HCT116 (cell line): ENCODE results near the gene AMELX.

ENCODE experiments used
- EZH2phosphoT487 ChIP-seq: fragments of 200-600 bp; IDR thresholded peaks from 2 replicates; pipeline ENCODE4 v1.6.1; 2018; ENCODE audit warnings: antibody characterized with exemption, borderline replicate concordance
- POLR2AphosphoS5 ChIP-seq: IDR thresholded peaks from 2 replicates; pipeline ENCODE4 v1.6.1; 2011; ENCODE audit warnings: mild to moderate bottlenecking, low read depth, low read length, moderate library complexity
- REST ChIP-seq: IDR thresholded peaks from 2 replicates; pipeline ENCODE4 v1.6.1; 2012; ENCODE audit warnings: low read depth
- SIN3A ChIP-seq: IDR thresholded peaks from 2 replicates; pipeline ENCODE4 v1.6.1; 2012; ENCODE audit warnings: low read depth
- SP1 ChIP-seq: IDR thresholded peaks from 2 replicates; pipeline ENCODE4 v1.6.1; 2012; ENCODE audit warnings: low read depth
- TF ChIP-seq, protein P1 (sequence below), 3 experiments: fragments of 200-600 bp in 1 of 3; sonication (generic) in 1 of 3; IDR thresholded peaks in 2 of 3; conservative IDR thresholded peaks in 1 of 3; 2 replicates each; pipeline ENCODE4 v1.5.1; 2012 to 2017; ENCODE audit warnings: low read depth in 2 of 3, low read length in 2 of 3, antibody characterized with exemption in 1 of 3, borderline replicate concordance in 1 of 3, control low read depth in 1 of 3, mild to moderate bottlenecking in 1 of 3, mixed read lengths in 1 of 3, mixed run types in 1 of 3, moderate library complexity in 1 of 3; ENCODE audit not compliant: insufficient read depth in 1 of 3
- TF ChIP-seq, protein P2 (sequence below): IDR thresholded peaks from 2 replicates; pipeline ENCODE4 v1.6.1; 2012

GRCh38 chrX:11244636-11245035 is 48.6 kb upstream of the AMELX start:
- TF ChIP-seq POLR2AphosphoS5 (no peak), REST (no peak), EZH2phosphoT487 (no peak), SP1 (no peak), SIN3A (no peak)
- TF ChIP-seq, protein P1, sequence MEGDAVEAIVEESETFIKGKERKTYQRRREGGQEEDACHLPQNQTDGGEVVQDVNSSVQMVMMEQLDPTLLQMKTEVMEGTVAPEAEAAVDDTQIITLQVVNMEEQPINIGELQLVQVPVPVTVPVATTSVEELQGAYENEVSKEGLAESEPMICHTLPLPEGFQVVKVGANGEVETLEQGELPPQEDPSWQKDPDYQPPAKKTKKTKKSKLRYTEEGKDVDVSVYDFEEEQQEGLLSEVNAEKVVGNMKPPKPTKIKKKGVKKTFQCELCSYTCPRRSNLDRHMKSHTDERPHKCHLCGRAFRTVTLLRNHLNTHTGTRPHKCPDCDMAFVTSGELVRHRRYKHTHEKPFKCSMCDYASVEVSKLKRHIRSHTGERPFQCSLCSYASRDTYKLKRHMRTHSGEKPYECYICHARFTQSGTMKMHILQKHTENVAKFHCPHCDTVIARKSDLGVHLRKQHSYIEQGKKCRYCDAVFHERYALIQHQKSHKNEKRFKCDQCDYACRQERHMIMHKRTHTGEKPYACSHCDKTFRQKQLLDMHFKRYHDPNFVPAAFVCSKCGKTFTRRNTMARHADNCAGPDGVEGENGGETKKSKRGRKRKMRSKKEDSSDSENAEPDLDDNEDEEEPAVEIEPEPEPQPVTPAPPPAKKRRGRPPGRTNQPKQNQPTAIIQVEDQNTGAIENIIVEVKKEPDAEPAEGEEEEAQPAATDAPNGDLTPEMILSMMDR (IDR thresholded peaks at IDR 0.05 in 2 of 3, conservative IDR thresholded peaks at IDR 0.05 in 1 of 3; ENCODE audit: borderline replicate concordance in 1 of 3, insufficient read depth in 1 of 3, low read depth in 2 of 3, low read length in 2 of 3), result no peak
- TF ChIP-seq, protein P2, sequence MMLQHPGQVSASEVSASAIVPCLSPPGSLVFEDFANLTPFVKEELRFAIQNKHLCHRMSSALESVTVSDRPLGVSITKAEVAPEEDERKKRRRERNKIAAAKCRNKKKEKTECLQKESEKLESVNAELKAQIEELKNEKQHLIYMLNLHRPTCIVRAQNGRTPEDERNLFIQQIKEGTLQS, result no peak
